ENCODE data around the gene TLL2.

GRCh38 chr10:96450529-96451207 is 63.1 kb downstream of the TLL2 start:
- TF ChIP-seq CTCF (IDR thresholded peaks at IDR 0.05) (no peak), POLR2A (IDR thresholded peaks at IDR 0.05) (no peak)

Data from adrenal gland (tissue), 5 donors.